Panc1 (cell line): ENCODE results near the gene CDHR5. TPM values are rescaled to one million over a fixed set of nuclear protein-coding genes. Genes with fewer than 3 reads are reported as not detected.

ENCODE experiments used
- ATAC-seq: fragments of 200-7000 bp; cut with Tn5 transposase; 2 replicates; pipeline ENCODE4 v1.9.1; 2020; ENCODE audit warnings: mild to moderate bottlenecking, moderate library complexity
- BruUV-seq: library from RNA; stranded (reverse); fragments of 400-500 nt; replicated peaks from 2 replicates; lab custom pipeline; 2021; lab: Mats Ljungman, UMichigan
- CTCF ChIA-PET: fragments of 300-600 bp; sonication (Branson Sonifier 250); formaldehyde crosslinking; loops from one replicate; lab custom pipeline; 2022; ENCODE audit warnings: antibody characterized with exemption; lab: Charles Lee
- POLR2A ChIA-PET: fragments of 300-600 bp; sonication (Branson Sonifier 250); formaldehyde crosslinking; loops from one replicate; lab custom pipeline; 2022; ENCODE audit warnings: antibody characterized with exemption; lab: Charles Lee
- DNase-seq: peaks from one replicate; pipeline ENCODE4 v3.0.0-alpha.2; 2010; ENCODE audit warnings: low read depth, low spot score
- H3K27ac ChIP-seq: 2 replicates; pipeline ENCODE4 v1.5.1; 2011; ENCODE audit warnings: mild to moderate bottlenecking, low read length, inconsistent platforms
- H3K27me3 ChIP-seq: fragments of 200-500 bp; sonication (Bioruptor generic); 2 replicates; pipeline ENCODE4 v1.6.0; 2014; ENCODE audit warnings: low read length, inconsistent platforms; ENCODE audit not compliant: control insufficient read depth, insufficient read depth
- H3K36me3 ChIP-seq: fragments of 200-500 bp; sonication (Bioruptor generic); 2 replicates; pipeline ENCODE4 v1.5.1; 2014; ENCODE audit warnings: inconsistent platforms, mild to moderate bottlenecking, low read length, moderate library complexity; ENCODE audit not compliant: control insufficient read depth, insufficient read depth
- H3K4me1 ChIP-seq: 2 replicates; pipeline ENCODE4 v1.5.1; 2011; ENCODE audit warnings: inconsistent platforms, mild to moderate bottlenecking, low read length, moderate library complexity; ENCODE audit not compliant: control insufficient read depth, insufficient read depth
- H3K4me3 ChIP-seq, 2 experiments: 2 replicates each; pipeline ENCODE4 v1.5.1; 2011 to 2012; ENCODE audit warnings: low read depth in 2 of 2, low read length in 2 of 2, mild to moderate bottlenecking in 2 of 2, inconsistent platforms in 1 of 2, moderate library complexity in 1 of 2
- H3K9me3 ChIP-seq: fragments of 200-500 bp; sonication (Bioruptor generic); 2 replicates; pipeline ENCODE4 v1.5.1; 2014; ENCODE audit warnings: low read depth, mild to moderate bottlenecking, inconsistent platforms, low read length, moderate library complexity; ENCODE audit not compliant: control insufficient read depth, insufficient read depth
- CTCF ChIP-seq: fragments of 450-650 bp; IDR thresholded peaks from 2 replicates; pipeline ENCODE4 v1.5.1; 2017; ENCODE audit warnings: mild to moderate bottlenecking
- POLR2AphosphoS5 ChIP-seq: IDR thresholded peaks from 2 replicates; pipeline ENCODE4 v1.6.1; 2012; ENCODE audit warnings: mild to moderate bottlenecking, low read depth, low read length, moderate library complexity
- SIN3A ChIP-seq: IDR thresholded peaks from 2 replicates; pipeline ENCODE4 v1.6.1; 2012; ENCODE audit warnings: low read depth, mild to moderate bottlenecking, low read length, moderate library complexity, borderline replicate concordance; ENCODE audit not compliant: insufficient read depth
- TCF7L2 ChIP-seq: IDR thresholded peaks from 2 replicates; pipeline ENCODE4 v1.6.1; 2011; ENCODE audit warnings: mild to moderate bottlenecking, low read depth, low read length, inconsistent platforms
- in situ Hi-C: cut with HindIII; loops from 2 replicates; pipeline ENCODE4 v1.10.0; 2016; ENCODE audit warnings: low sequenced_read_pairs, low pct_unique_long_range_greater_than_20kb
- intact Hi-C: fragments of 100-400 bp; cut with micrococcal nuclease; formaldehyde crosslinking; loops from one replicate; pipeline ENCODE4 v1.10.0; 2022; ENCODE audit not compliant: unreplicated experiment
- total RNA-seq: library from RNA; stranded (reverse); gene quantifications from one replicate; pipeline ENCODE4 v1.2.1, GENCODE V29; 2021; ENCODE audit not compliant: unreplicated experiment
- TF ChIP-seq, protein P1 (sequence below), 2 experiments: IDR thresholded peaks; 2 replicates each; pipeline ENCODE4 v1.6.1; 2011 to 2012; ENCODE audit warnings: low read depth in 2 of 2, control low read depth in 1 of 2, low read length in 1 of 2, mild to moderate bottlenecking in 1 of 2, moderate library complexity in 1 of 2; ENCODE audit not compliant: insufficient read depth in 1 of 2

The CDHR5 gene
- total RNA-seq, 1 experiment from 2014 or later: not detected

DNA sequence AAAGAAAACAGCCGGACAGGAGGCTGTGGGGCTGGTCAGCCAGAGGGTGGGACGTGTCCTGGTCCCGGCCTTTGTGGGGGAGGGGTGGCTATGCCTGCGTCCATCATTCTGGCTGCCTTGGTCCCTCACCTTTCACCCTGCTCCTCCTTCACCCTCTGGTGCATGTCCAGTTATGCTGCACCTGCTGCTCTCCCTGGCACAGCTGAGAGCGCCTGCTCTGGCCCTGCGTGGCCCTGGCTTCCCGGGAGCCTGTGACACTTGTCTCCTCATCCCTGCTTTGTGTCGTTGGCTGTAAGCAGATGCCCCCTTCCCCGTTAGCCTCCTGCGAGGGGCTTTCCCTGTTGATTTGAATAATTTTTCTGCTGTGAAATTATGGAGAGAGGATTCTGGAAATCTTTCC lies 31.8 kb downstream of the CDHR5 start:
- Histone ChIP-seq H3K36me3 (peaks cover 13% of the 10 kb centered on the region; the same call in 1 of the 2 replicates), H3K9me3 (no peaks in the 10 kb centered on the region), H3K27me3 (no peaks in the 10 kb centered on the region), H3K4me1 (no peaks in the 10 kb centered on the region), H3K4me3 (no peak overlapping the region), H3K27ac (no peak overlapping the region)
- ChIA-PET CTCF (no interaction called here), POLR2A (no interaction called here)
- DNase-seq (no peak), ATAC-seq (no peak)
- in situ Hi-C loops: no loop called here
- BruUV-seq: no TSS peak
- TF ChIP-seq, protein P1, sequence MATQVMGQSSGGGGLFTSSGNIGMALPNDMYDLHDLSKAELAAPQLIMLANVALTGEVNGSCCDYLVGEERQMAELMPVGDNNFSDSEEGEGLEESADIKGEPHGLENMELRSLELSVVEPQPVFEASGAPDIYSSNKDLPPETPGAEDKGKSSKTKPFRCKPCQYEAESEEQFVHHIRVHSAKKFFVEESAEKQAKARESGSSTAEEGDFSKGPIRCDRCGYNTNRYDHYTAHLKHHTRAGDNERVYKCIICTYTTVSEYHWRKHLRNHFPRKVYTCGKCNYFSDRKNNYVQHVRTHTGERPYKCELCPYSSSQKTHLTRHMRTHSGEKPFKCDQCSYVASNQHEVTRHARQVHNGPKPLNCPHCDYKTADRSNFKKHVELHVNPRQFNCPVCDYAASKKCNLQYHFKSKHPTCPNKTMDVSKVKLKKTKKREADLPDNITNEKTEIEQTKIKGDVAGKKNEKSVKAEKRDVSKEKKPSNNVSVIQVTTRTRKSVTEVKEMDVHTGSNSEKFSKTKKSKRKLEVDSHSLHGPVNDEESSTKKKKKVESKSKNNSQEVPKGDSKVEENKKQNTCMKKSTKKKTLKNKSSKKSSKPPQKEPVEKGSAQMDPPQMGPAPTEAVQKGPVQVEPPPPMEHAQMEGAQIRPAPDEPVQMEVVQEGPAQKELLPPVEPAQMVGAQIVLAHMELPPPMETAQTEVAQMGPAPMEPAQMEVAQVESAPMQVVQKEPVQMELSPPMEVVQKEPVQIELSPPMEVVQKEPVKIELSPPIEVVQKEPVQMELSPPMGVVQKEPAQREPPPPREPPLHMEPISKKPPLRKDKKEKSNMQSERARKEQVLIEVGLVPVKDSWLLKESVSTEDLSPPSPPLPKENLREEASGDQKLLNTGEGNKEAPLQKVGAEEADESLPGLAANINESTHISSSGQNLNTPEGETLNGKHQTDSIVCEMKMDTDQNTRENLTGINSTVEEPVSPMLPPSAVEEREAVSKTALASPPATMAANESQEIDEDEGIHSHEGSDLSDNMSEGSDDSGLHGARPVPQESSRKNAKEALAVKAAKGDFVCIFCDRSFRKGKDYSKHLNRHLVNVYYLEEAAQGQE (IDR thresholded peaks at IDR 0.05; ENCODE audit: insufficient read depth in 1 of 2, low read depth in 2 of 2, low read length in 1 of 2): no peak
- TF ChIP-seq POLR2AphosphoS5: no peak
- no peak for TF ChIP-seq CTCF
- TF ChIP-seq SIN3A: no peak
- no peak for TF ChIP-seq TCF7L2
- intact Hi-C loops: no loop called here

DNA sequence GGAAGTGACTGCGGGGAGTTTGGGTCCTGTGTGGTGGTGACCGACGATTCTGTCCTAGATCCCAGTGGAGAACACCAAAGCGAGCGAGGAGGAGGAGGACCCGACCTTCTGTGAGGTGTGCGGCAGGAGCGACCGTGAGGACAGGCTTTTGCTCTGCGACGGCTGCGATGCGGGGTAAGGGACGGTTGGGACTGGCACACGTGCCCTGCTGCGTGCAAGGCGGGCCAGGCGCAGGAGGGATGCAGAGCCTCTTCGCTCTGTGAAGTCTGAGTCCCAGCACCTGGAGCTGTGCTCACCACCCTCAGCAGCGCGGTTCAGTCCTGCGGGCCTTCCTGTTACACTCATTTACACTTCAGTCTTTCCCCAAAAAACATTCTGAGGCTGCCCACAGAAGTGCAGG lies 32.3 kb downstream of the CDHR5 start:
- H3K27ac ChIP-seq: no peak overlapping the region
- H3K4me3 ChIP-seq: no peak overlapping the region
- in situ Hi-C loops: no loop called here
- H3K4me1 ChIP-seq: no peaks in the 10 kb centered on the region
- POLR2A ChIA-PET: no interaction called here
- CTCF ChIA-PET: no interaction called here
- no TSS peak for BruUV-seq
- intact Hi-C loops: no loop called here
- DNase-seq (no peak), ATAC-seq (no peak)
- H3K27me3 ChIP-seq: no peaks in the 10 kb centered on the region
- no peak for TF ChIP-seq CTCF
- TF ChIP-seq POLR2AphosphoS5: no peak
- TF ChIP-seq TCF7L2: no peak
- TF ChIP-seq, protein P1 (IDR thresholded peaks at IDR 0.05; ENCODE audit: insufficient read depth in 1 of 2, low read depth in 2 of 2, low read length in 1 of 2): no peak
- TF ChIP-seq SIN3A: no peak
- no peaks in the 10 kb centered on the region for H3K9me3 ChIP-seq
- peaks cover 16% of the 10 kb centered on the region for H3K36me3 ChIP-seq
